GM12891 (cell line): ENCODE measurements around the gene SPATA13.

Experiments
- PAX5 ChIP-seq: IDR thresholded peaks from 2 replicates; pipeline ENCODE4 v1.6.1; 2011; ENCODE audit warnings: low read length, moderate library complexity, mild to moderate bottlenecking; ENCODE audit not compliant: insufficient read depth, severe bottlenecking
- POLR2A ChIP-seq: IDR thresholded peaks from 2 replicates; pipeline ENCODE4 v1.6.1; 2011; ENCODE audit warnings: low read depth, low read length, control low read depth
- POLR2AphosphoS5 ChIP-seq: IDR thresholded peaks from 2 replicates; pipeline ENCODE4 v1.6.1; 2011; ENCODE audit warnings: low read depth, low read length, control low read depth
- SPI1 ChIP-seq: IDR thresholded peaks from 2 replicates; pipeline ENCODE4 v1.6.1; 2011; ENCODE audit warnings: low read depth, low read length, control low read depth
- TAF1 ChIP-seq: IDR thresholded peaks from 2 replicates; pipeline ENCODE4 v1.6.1; 2011; ENCODE audit warnings: low read depth, low read length, control low read depth

GRCh38 chr13:24215126-24215525, 54.6 kb downstream of the SPATA13 start:
- TF ChIP-seq TAF1 (no peak), POLR2A (no peak), POLR2AphosphoS5 (no peak), SPI1 (no peak), PAX5 (no peak)
